HG02623 (cell line): ENCODE results near the gene BEGAIN.

Experiments
- ATAC-seq: cut with Tn5 transposase; IDR thresholded peaks from one replicate; pipeline ENCODE4 v1.9.1; 2021; ENCODE audit warnings: moderate library complexity; ENCODE audit not compliant: unreplicated experiment

BEGAIN gene

DNA sequence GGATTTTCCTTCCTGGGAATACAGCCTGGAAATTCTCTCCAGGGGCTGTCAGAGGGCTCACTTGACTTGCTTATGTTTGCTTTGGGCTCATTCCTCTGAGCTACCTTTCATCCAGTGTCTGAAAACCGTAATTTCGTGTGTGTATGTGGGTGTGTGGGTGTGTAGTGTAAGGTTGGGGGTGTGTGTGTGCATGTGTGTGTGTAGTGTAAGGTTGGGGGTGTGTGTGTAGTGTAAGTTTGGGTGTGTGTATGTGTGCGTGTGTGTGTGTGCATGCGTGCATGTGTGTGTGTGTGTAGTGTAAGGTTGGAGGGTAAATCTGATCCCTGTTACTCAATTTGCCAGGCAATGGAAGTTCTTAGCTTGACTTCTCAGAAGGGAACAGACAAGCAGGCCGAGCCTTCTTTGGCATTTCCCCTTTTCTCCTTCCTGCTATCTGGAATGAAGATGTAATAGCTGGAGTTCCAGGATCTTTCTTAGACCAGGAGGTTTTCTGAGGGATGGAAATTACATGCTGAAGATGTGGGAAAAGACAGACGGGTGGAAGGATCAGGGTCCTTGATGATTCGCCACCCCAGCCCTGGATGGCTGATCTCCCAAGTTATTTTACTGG is 15.5 kb upstream of the BEGAIN start:
- ATAC-seq, result no peak

DNA sequence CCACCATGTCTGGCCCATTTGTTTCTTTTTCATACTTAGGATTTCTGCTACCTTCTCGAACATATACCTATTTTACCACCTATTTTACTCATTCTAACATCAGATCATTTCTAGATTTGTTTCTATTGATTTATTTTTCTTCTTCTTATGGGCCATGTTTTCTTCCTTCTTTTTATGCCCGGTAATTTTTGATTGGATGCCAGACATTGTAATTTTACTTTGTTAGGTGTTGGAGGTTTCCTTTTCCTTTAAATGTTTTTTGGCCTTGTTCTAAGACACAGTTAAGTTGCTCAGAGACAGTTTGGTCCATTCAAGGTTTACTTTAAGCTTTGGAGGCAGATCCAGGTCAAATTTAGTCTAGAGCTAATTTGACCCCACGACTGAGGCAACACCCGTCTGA is 14.7 kb upstream of the BEGAIN start:
- no peak for ATAC-seq

DNA sequence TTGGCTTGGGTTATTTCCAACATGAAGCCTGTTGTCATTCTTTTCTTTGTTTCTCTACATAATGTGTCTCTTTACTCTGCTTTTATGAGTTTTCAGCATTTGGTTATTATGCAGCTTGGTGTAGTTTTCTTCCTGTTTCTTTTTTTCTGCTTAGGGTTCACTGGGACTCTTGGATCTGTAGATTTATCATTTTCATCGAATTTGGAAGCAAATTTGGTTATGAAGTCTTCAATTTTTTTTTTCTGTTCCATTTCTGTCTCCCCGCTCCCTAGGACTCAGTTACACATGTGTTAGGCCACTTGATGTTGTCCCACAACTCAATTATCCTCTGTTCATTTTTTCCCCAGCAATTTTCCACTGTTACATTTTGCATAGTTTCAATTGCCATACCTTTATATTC is 13.8 kb upstream of the BEGAIN start:
- no peak for ATAC-seq

DNA sequence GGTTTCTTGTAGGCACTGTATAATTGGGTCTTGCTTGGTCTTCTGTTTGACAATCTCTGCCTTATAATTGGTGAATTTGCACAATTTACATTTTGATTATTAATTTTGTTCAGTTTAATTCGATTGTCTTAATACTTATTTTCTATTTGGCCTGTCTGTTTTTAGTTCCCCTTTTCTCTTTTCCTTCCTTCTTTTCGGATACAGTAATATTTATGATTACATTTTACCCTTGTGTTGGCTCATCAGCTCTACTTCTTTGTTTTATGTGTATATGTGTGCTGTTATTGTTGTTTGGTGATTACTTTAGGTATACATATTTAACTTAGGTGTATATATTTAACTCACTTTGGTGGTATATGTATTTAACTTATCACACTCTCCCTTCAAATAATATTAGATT is 12.8 kb upstream of the BEGAIN start:
- ATAC-seq, result no peak

DNA sequence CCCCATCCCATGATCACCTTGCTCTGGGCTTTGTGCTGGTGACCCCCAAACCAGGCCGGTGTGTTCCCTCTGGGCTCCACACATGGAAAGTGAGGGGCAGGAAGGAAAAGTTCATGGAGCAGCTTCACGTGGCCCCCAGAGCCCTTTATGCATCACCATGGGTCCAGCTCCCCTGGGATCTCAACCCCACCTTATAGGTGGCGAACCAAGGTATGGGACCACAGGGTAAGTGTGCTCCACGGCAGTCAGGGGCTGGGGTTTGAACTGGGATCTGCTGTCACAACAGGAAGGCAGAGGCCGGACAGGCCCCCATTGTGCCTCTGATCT is 7.4 kb upstream of the BEGAIN start:
- ATAC-seq, result no peak

DNA sequence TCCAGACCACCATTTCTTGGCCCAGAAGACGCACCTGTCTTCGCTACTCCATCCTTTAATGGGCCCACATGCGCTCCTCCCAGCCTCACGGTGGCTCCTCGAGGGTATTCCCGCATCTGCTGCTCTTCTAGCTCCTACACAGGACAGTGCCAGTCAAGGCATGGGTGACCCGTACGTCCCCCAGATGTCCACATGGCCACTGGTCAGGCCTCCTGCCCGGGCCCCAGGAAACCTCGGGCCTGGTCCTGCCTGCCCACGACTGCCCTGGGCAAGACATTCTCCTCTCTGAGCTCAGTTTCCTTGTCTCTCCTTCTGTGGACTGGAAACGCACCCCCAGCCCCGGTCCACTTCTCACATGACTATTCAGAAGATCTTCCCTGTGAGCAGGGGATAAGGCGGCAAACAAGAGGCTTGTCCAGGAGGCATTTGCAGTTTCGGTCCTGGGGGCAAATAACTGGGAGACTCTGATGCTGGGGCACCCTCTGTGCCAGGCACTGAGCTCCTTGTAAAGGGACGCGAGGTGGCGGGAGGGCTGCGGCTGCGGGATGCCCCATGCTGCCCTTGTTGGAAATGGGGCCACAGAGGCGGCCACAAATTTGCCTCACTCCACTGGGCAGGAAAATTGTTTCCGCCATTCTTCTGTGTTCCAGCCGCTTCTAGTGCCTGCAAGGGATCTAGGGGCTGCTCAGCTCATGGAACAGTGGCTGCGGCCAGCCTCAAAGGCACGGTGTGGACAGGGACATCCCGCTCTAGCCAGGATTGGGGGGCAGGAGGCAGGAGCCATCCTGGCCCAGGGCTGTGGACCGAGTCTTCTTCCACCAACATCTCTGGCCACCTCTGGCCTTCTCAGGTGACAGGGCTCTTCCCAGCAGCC is 6.8 kb upstream of the BEGAIN start:
- ATAC-seq, result no peak

DNA sequence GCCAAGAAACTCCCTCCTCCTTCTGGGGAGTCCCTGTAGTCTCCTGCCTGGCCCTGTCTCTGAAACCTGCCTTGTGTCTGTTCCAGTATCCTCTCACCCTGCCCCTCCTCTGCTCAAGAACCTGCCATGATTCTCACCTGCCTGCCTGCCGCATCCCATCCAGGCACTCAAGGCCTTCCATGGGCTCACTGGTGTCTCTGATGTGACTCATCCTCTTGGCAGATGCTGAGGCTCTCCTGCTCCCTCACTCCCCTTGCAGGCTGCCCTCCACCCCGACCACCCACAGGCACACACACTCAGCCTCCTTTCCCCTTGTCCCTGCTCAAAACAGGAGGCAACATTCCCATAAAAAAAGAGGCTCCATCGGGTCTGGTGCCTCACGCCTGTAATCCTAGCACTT is 5.8 kb upstream of the BEGAIN start:
- no peak for ATAC-seq

DNA sequence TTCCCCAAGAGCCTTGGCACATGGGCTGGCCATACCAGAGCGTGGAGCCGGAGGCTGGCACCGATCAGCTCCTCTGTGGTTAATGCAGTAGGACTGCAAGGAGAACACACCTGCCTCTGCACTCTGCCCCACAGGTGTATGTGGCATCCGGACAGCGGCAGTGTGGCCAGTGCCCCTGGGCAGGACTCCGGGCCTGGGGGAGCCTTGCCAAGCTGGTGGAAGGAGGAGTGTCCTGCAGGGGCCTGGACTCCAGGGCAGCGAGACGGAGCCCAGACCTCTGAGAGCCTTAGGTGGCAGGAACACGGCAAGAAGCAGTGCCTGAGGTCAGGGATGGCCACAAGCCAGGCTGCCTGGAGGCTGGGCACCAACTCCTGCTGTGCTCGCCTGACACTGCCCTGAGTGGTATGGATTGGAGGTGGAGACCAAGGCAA is 5.3 kb upstream of the BEGAIN start:
- no peak for ATAC-seq

DNA sequence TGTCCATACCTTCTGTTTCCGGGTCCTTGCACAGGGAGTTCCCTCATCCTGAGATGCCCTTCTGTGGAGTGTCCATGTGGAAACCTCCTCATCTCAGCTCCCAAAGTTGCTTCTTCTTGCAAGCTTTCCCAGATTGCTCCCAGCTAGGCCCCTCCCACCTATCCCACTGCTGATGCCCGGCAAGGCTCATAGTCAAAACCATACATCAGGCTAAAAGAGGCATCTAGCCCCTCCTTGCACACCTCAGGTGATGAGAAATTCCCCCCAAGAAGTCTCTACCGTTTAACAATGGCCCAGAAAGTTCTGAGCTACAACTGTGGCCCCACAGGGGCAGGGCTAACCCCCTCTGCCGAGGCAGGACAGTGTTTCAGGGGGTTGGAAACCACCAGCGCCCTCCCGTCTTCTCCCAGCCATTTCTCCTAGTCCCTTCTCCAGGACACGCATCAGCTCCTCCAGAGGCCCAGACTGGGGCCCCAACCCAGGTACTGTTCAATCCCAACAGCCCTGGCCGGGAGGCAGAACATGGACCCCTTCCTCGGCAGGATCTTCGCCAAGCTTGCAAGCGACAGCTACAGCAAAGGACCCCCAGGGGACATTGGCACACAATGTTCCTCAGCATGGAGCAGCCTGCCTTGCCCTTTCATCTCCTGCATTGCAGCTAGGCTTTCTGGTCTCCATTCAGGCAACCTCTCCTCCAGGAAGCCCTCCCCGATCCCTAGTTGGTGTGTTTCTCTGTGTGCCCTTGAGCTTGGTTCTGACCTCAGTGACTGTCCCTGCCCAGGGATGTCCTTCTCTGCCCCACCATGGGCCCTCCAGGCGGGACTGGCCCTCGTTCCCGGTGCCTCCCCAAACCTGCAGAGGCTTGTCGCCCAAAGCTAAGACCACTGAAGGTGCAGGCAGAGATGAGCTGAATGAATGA is 4.5 kb upstream of the BEGAIN start:
- no peak for ATAC-seq

DNA sequence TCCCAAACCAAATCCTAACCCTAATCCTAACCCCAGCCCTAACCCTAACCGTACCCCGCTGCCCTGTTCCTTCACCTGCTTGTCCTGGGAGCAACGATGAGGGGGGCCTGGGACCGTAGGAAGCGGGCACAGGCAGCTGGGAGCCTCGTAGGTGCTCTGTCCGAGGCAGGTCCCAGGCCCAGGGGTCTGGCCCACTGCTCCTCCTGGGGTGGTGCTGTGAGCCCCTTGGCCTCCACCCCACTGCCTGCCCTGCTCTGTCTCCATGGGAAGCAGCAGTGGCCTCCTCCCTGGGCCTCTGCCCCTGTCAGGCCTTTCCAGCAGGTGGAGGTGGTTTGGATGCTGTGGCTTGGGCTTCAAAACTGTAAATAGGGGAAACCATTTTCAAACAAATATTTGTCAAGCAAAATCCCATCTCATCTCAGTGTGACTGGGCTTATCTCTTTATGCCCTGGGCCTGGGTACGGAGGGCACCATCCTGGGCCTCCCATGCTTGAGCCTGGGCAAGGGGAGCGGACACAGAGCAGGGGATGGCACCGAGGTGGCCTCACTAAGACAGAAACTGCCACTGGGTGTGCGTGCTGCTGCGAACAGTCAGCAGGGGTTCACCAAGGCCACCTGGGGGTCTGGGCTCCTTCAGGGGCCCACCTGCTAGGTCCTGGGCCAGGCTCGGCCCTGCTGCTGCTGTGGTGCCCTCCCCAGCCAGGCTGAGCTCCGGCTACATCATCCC is 3.7 kb upstream of the BEGAIN start:
- no peak for ATAC-seq

DNA sequence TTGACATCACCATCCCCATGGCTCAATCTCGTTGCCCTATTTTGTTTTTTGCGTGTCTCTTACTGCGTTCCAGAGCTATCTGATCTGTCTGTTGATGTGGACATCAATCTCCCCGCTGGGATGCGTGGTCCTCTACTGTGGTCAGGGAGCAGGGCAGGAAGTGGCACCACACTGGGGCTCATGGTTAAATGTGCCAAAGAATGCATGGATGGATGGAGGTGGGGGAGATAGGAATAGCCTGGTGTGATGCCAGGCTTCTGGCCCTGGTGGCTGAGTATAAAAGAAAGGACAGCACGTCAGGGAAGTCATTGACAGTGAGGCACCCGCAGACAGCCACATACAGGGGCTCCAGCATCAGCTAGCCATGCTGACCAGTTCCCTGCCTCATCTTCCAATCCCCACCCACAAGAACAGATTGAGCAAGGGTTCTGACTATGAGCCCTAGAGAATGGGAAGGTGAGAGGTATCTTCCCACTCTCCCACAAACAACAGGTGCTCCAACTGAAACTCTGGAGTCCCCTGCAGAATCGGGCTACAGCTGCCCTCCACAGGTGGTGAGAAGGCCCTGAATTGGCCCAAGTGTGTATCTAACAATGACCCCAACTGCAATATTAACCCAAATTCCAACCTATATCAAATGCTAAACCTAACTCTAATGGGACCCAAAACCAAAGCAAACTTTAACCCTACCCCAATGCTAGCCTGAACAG is 2.7 kb upstream of the BEGAIN start:
- no peak for ATAC-seq

DNA sequence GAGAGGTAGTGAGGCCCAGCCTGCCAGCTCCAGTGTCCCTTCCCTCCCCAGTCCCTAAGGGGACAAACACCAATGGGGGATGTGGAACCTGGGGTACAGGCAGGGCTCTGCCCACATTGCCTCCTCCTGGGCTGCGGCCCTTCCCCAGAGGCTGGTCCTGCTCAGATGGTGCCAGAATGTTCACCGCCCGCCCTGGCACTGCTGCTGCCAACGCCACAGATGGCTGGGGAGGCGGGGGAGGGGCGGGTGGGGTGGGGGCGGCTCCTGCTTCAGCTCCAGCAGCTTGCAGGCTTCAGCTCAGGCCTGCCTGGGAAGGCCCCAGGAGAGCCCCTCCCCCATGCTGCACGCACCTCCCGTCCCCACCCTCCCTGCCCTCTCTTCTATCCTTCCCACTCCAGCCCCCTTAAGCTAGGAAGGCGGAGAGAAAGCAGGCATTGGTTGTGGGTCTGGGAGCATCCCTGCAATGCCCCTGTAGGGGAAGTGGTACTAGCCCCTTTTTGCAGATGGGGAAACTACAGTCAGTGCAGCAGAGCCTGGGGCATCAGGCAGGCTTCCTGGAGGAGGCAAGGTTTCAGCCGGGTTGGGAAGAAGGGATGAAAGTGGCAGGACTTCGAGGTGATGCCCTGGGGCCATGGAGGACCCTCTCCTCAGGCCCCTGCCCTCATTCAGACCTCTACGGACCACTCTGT is 2.0 kb upstream of the BEGAIN start:
- no peak for ATAC-seq

DNA sequence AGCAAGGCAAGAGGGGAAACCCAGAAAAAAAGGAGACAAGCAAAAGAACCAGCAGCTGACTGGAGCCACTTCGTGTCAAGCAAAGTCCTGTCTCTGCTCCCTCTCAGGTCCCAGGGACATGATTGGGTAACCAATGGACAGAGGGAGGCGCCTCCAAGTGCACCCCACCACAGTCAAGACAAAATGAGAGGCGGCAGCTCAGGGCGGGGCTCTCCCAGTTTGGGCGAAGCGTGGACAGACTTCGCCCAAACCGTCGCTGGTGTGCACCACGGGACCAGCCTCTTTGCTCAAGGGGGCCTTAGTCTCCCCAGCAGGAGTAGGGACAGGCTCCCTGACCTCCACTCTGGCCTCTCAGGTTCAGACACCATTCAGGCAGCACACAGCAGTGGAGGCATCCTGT is 1.5 kb upstream of the BEGAIN start:
- no peak for ATAC-seq

DNA sequence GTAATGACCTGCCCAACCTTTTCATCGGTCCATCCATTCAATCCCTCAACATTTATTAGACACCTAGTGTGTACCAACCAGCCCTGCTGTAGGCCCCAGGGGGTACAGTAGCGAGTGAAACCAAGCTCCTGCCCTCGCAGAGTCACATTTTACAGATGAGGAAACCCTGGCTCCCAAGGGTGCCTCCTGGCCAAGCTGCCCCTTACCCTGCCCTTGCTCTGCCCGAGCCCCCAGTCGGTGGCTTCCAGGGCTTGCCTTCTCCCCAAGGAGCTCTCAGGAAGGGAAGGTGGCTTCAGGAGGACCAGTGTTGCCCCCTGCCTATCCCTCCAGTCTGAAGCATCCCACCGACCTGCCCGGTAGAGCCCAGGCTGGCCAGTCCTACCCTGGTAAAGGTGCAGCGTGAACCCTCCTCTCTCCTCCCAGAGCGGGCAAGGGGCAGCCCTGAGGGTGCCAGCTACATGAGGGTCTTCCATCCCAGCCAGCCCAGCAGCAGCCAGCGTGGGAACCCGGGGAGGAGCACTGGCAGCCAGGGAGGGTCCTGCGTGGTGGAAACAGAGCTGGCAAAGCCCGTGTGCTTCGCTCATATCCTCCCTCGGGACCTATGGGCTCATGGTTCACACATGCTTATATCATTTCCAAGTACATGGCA is 670 bp upstream of the BEGAIN start:
- no peak for ATAC-seq

DNA sequence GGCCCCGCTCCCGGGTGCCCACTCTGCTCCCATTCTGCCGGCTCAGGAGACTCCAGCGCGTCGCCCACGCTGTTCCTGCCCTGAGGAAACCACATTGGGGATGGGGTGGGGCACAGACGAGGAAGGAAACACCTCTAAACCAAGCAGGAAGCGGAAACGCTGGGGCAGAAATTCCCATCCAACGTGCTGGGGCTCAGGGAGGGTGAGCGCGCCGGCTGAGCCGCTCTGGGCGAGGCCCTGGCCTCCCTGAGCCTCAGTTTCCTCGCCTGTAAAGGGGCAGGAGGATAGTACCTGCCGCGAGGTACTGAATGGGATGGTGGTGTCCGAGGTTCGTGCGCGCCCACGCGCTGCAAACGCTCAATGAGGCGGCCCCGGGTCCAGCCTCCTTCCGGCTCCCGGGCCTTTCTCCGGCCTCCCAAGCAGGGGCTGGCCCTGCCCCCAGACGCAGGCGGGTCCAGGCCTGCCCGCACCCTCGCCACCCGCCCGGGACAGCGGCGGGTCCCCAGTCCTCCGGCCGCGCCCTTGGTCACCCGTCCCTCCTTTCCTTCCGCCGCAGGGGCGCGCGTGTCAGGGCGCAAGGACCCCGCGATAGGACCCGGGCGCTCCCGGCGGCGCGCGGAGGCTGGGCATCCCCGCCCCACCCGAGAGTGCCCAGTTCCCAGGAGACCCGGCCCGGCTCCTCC is 673 bp downstream of the BEGAIN start:
- no peak for ATAC-seq

DNA sequence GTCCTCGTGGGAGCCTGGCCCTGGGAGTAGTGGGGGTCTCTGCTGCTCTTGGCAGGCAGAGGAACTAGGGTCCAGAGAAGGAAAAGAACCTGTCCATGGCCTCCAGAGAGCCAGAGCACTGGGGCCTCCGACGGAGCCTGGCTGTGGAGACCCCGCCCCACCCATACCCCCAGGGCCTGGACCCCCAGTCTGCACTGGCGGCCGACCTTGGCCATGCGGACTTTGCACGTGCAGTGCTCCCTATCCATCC is 1.1 kb downstream of the BEGAIN start:
- ATAC-seq, result no peak

DNA sequence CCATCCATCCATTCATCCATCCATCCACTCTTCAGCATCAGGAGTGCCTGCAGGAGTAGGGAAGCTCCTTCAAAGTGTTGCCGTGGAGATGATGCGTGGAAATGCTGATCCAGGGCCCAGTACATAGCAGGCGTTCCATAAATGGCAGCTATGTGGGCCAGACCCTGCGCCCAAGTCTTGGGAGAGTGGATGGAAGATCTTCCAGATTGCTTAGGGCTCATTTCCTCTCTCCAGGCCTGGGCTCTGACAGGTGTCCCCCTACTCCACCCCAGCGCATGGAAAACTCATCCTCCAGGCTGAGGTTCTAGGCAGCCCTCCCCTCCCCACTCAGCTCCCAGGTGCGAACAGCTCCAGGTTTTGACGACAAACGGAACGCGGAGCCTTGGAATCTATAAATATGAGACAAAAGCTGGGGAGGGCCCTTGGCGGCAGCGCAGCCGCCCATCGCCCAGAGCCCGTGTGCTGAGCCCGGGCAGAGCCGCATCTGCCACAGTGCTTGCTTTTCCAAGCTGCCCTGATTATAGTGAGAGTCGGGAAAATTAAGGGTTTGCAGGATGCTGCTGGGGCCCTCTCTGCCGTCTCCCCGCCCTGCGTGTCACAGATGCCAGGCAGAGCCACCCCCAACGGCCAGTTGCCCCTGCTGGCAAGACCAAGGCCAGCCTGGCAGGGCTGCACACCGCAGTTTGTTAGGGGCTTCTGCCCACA is 1.6 kb downstream of the BEGAIN start:
- ATAC-seq, result no peak
